Hepatic stellate cell (primary cell): Measurements from ENCODE around the gene REEP6.
"Not testable (repeated sequence)": the region's sequence is repeated elsewhere in the genome, so short reads cannot be mapped to it uniquely, and the experiment has no call there.

ENCODE experiments used
- DNase-seq: peaks from one replicate; pipeline ENCODE4 v3.0.0; 2011; ENCODE audit warnings: low spot score

The REEP6 gene

DNA sequence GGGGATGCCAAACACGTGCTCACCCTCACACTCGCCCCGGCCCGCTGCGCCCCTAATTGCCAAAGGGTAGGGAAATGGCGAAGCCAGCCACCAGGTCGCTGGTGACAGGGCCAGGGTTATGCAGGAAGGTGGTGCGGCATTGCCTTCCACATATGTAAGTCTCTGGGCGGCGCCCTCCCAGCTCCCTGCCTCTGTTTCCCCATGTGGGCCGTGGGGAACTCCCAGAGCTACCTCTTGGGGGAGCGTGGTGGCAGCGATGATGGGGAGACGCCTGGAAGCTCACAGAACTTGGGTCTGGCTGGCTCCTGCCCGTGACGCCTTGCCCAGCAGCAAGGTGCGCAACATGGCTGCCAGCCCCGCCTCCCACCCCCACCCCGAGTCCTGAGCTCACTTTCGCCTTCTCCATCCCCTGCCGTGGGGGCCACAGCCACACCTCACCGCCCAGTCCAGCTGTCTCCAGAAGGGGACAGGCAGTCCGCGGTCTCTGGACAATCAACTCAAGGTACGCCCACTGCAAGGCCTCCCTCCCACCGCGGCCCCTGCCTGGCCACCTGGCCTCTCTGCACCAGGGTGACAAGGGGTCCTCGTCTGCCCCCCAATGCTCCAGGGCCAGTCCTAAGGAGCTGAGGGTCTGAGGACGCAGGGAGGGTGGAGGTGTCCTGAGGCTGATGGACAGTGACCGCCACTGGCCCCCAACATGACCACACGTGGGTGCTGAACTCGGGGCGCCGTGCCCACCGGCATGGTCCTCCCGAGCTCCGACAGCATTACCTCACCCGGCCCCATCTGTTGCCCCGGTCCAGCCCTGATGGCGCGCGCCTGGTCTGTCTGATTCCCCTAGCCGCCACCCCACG lies 18.5 kb upstream of the REEP6 start:
- no peak for DNase-seq

DNA sequence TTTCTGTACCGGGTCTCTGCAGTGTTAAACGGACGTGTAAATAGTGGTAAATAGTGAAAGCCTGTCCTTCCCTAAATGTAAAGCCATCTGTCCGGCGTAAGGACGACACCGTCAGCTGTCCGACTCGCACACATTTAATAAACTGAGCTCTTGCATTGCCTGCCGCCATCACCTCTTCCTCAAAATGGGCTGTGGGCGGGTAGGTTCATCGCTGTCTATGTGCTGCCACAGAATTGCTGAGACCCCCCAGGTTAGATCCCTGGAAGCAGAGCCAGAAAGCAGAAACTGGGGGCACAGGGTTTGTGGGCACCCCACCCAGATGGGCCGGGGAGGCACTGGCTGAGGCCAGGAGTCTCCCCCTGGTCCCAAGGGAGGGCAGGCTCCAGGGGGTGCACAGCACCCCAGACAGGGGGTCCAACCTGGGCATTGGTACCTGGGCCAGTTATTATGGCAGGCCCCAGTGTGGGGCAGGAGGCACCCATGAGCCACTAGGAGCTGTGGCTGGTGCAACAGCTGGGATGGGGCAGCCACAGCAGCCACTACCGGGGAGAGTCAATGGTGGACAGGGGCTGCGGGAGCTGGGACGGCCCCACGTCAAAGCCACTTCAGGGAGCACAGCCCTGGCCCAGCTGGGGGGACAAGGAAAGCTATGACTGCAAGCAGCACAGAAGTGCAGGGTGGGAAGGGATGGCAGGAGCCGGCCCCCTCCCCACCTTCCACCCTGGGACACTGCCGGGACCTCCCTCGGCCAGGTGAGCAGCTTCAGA lies 17.7 kb upstream of the REEP6 start:
- DNase-seq: no peak

DNA sequence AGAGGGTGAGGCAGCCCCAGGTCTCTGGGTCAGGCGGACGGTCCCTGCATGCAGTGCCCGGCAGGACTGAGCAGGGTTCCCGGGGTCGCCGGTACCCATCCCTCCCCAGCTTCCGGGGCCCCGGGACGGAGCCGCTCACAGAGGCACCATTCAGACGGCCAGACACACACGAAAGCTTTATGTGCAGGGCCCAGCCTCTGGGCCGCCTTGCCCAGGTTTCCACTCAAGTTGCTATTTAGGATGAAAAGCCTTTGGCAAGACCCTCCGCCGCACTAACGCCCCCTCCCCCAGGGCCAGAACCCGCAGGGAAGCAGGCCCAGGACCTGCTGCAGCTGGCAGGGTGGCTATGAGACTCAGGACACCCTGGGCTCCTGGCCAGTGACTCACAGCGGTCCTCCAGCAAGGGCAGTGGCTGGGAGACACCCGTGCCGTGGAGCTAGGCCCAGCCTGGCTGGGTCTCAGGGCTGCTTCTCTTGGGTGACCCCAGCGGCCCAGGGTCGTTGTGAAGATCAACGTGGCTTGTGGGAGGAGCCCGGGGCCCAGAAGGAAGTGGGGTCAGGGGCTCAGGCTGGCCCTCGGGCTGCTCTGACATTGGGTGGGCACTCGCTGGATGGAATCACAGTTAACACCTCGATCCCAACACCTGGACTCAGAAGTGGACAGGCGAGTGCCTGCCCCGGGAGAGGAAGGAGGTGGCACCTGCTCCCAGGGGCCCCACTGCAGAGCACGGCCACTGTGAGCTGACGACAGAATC lies 16.8 kb upstream of the REEP6 start:
- peak; percentile 36 for DNase-seq

DNA sequence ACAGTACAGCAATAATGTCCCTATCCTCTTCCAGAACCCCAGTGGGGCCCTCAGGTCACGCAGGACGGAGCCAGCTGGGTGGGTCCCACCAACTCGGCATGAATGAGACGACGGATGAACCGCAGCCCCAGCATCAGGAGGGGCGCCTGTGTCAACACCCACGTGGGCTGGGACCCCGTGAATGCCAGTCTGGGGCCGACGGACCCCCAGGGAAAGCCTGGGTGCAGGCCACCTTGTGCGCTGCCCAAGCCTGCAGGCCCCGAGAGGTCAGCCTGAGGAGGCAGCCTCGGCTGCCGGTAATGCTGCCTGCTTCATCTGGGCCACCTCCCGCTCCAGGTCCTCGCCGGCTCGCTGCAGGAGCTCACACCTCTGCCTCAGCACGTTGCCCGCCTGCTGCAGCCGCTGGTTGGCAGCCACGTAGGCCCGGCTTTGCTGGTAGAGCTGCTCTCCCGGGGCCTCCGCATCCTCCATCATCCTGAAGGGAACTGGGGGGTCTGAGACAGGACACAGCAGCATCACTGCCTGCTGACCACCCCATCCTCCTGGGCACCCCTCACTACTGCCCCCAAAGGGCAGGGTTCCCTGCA lies 16.1 kb upstream of the REEP6 start:
- no peak for DNase-seq

DNA sequence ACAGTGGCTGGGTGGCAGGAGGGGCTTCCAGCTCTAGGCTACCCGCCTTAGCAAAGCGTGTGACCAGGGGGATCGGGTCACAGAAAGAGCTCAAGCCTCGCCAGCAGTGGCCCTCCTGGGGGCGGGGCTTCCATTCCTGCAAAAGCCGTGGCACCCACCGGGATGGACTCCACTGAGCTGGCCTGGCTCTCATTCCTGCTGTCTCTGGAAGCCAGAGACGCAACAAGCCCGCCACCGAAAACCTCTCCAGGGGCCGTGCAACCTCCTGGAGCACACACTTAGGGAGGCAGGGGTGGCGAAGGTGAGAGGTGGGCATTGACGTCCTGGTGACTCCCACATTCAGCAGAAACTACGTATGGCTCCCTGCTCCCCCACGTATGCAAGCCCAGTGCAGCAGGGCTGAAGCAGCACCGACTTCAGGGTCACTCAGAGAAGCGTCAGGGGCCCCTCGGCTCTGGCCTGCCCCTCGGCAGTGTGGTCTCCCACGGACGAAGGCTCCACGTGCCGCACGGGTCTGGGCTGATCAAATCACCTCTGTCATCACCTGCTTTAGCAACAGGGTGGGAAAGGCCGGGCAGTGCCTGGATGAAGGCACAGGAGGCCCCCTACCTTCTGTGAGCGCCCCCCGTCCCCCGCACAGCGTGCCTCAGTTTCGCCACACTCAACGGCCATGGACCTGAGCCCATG lies 15.1 kb upstream of the REEP6 start:
- no peak for DNase-seq

DNA sequence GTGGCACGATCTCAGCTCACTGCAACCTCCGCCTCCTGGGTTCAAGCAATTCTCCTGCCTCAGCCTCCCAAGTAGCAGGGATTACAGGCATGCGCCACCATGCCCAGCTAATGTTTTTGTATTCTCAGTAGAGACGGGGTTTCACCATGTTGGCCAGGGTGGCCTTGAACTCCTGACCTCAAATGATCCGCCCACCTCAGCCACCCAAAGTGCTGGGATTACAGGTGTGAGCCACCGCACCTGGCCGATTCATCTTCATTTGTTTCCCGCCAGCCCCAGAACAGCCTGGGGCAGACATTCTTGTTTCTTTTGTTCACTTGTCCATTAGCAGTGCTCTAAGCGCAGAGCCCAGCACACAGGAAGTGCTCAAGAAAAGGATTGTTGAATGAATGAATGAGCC lies 13.9 kb upstream of the REEP6 start:
- not testable (repeated sequence) for DNase-seq

DNA sequence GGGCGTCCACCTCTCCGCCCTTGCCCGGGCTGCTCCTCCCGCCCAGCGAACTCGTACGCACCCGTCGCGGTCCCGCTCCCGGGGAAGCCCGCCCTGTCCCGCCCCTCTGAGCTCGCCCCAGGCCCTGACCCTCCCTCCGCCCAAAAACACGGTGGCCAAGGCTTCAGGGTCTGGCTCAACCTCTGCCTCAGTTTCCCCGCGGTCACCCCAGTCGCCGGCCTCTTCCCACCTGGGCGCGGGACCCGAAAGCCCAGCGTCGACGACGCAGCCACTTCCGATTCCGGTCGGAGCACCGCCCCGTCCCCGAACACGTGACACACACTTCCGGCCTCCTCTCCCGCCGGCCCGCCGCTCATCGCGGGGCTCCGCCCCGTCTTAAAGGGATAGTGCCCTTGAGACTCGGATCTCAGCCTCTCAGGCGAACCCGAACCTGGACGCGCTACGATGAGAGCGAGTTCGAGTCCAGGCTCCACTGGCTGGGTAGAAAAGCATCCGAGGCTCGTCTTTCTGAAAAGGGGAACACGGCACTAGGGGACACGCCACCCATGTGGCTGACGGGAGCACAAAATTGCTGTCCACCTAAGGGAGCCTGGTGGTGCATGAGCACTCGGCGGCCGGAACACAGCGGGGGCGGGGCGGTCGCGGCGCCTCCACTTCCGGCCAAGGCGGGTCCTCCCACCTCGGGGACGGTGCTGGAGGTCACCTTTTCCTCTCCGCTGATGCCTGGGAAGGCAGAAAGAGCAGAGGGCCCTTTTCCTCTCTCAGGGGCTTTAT lies 11.9 kb upstream of the REEP6 start, which contains the start of gene C19orf25:
C19orf25 (minus strand) TSS at position 282 of the 774 bp plus-strand sequence. CDS start 312 bp downstream, outside the sequence.
- DNase-seq: peak; percentile 98

DNA sequence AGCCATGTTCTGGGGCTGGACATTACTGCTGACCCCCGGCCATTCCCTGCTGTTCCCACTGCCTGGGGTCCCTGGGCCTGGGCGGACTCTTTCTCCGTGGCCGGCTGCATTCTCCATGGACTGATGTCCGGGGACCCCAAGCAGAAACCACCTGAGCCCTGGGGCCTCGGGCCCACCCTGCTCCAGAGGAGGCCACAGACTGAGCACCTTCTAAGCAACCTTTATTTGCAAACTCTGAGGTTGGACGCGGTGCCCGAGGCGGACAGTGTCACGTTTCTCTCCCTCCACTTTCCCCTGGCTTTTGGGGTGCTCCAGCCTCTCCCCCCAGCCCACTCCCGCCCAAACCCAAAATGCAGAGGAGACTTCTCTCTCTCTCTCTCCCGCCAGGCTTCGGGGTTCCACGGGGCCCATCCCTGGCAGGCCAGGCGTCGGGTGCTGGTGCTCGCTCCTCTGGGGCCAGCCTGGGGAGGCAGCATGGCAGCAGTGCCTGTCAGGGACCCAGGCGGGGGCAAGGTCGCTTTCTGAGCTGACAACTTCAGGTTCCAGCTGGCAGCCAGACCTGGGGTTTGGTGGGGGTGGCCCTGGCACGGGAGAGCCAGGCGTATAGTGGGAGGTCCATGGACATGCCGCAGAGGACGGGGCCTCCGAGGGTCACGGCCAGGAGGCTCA lies 9.6 kb upstream of the REEP6 start:
- no peak for DNase-seq

DNA sequence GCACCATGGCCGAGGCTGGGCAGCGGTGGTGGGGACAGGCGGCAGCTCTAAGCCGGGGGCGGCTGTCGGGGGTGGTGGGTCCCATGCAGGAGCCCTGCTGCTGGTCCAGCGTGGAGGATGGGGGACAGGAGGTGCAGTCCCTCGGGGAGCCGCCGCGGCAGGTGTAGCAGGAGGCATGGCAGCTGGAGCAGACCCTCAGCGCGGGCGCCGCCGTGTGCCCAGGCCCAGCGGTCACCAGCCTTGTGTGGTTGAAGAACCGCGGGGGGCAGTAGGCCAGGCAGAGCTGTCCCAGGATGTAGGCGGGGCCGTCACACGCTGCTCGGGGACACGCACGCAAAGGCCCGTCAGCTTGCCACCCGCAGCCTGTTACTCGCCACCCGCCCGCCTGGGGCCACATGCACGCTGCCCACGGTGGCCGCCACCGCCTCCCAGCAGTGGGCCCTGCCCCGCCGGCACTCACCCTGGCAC lies 9.1 kb upstream of the REEP6 start:
- no peak for DNase-seq

DNA sequence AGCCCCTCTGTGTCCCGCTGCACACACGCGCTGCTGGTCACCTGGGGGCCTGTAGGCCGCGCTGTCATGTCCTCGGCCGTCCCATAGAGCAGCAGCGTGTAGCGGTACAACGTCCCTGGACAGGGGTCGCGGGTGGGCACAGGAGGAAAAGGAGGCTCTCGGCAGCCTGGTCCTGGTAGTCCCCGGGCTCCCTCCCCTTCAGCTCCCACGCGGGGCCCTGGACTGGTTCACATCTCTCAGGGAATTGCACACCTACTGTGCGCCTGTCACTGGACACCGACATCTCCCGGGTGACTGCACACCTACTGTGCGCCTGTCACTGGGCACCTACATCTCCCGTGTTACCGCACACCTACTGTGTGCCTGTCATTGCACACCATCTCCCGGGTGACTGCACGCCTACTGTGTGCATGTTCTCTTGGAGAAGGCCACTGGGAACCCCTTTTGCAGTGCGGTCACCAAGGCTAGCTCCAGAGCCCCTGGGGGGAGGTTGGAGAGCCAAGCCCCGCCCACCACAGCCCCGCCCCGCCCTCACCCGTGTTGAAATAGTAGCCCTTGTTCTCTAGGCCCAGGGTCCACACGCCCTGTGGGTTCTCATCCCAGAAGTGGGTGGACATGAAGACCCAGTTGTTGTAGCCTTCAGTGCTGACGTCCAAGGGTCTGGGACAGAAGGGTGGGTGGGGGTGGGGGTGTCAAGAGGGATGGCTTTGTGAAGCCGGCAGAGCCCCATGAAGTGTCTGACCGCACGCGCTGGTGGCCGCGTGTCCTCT lies 8.4 kb upstream of the REEP6 start:
- DNase-seq: no peak

DNA sequence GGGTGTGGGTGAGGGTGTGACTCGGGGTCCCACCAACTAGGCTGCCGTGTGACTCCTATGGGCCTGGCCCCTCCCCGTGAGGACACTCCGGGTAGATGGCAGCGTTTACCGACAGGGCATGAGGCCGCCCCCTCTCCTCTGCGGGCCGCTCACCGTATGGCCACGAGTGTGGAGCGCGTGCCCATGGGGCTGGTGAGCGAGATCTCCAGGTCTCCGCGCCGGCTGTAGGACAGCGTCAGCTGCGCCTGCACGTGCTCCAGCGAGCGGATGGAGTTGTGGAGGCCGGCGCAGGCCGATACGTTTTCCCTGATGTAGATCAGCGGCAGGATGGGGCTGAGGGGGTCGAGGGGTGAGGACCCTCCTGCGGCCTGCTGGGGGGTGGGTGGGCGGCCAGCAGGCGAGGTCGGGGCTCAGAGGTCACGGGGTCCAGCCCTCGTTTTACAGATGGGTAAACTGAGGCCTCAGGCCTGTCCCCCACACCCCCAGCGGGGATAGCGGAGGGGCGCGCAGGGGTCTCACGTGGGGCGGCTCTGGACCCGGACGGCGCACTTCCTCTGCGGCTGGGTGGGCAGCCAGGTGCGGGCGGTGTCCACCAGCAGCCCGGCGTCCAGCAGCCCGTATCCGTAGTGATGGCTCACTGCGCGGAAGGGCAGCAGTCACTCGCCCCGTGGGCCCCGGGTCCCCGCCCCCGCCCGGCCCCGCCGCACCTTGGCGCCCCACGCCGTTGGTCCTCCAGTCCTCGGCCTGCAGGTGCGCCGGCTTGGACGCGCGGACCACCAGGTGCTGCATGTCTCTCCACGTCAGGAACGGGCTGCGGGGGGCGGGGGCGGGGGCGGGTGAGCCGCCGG lies 7.6 kb upstream of the REEP6 start:
- no peak for DNase-seq

DNA sequence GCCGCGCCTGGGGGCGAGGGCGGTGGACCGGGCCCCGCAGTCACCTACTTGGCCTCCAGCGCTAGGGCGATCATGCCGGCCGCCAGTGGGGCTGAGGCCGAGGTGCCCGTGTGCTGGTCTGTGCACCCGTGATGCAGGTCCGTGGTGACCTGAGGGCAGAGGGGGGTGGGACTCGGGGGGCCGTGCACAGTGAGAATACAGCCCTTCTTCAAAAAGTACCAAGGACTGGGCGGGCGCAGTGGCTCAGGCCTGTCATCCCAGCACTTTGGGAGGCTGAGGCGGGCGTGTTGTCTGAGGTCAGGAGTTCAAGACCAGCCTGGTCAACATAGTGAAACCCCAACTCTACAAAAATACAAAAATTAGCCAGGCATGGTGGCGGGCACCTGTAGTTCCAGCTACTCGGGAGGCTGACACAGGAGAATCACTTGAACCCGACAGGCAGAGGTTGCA lies 7.0 kb upstream of the REEP6 start:
- DNase-seq: no peak

DNA sequence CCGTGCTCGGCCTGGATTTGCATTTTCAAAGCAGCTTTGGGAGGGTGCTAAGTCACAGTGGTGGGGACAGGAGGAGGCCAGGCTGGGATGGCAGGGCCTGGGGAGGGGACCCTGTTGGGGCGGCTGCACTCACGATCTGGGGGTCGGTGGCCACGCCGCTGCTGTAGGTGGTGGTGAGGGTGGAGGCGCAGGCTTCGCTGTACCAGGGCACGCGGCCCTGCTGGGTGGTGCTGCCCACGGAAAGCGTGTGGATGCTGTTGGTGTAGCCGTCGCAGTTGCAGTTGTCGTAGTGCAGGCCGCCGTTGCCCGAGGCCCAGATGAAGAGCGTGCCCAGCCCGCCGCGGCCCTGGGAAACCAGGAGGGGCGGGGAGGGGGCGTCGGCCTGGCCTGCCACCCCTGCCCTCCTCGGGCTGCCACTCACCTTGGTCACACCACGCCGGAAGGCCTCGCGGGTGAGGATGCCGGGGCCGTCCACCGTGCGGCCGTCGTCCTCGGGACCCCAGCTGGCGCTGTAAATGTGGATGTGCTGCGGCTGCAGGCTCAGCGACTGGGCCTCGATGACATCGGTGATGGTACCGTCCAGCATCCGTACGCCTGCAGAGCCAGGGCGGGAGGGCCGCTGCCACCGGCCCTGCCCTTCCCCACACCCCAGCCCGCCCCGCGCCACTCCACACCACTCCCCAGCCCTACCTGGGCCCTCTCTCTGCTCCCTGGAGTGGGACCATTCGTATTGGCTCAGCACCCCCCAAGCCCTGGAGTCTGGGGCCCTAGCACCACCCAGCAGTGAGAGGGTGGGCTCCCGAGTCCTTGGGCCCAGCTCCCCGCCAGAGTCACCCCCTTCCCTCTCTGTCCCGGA lies 4.0 kb upstream of the REEP6 start:
- no peak for DNase-seq

DNA sequence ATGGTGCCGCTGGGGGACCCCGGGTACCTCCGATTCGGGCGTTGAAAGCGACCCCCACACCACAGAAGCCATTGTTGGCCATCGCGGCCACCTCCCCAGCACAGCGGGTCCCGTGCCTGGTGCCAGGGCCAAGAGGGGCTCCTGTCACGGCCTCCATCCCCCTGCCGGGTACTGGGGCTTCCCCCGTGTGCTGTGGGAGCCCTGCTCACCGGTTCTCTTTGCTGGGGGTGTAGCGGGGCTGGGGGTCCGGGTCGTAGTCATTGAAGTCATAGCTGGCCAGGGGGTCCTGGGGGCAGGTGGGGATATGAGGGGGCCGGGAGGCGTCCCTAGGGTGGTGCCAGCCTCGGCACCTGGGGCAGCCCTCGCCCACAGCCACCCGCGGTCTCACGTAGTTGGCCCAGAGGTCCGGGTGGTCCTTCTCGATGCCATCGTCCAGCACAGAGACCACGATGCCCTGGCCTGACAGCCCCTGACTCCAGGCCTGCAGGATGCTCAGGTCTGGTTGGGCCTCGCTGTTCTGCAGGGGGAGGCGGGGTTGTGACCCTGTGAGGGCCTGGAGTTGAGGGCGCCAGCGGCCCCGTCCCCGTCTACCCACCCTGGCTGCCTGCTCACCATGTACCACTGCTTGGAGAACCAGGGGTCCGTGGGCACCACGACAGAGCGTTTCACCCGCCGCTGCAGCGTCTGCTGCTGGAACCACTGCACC lies 3.3 kb upstream of the REEP6 start:
- no peak for DNase-seq

DNA sequence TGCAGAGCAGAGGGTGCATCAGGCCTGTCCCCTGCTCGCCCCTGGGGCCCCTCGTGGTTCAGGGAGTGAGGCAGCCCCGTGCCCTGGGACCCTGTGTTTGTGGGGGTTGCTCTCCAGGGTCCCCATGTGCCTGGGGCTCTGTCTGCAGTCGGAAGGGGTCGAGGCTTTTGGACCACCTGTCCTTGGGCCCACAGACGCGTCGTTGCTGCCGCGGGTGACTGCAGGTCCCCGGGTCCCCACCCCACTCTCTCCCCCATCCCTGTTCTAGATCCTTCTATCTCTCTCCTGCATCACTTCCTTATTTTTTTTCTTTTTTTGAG lies 2.7 kb upstream of the REEP6 start:
- DNase-seq: no peak

DNA sequence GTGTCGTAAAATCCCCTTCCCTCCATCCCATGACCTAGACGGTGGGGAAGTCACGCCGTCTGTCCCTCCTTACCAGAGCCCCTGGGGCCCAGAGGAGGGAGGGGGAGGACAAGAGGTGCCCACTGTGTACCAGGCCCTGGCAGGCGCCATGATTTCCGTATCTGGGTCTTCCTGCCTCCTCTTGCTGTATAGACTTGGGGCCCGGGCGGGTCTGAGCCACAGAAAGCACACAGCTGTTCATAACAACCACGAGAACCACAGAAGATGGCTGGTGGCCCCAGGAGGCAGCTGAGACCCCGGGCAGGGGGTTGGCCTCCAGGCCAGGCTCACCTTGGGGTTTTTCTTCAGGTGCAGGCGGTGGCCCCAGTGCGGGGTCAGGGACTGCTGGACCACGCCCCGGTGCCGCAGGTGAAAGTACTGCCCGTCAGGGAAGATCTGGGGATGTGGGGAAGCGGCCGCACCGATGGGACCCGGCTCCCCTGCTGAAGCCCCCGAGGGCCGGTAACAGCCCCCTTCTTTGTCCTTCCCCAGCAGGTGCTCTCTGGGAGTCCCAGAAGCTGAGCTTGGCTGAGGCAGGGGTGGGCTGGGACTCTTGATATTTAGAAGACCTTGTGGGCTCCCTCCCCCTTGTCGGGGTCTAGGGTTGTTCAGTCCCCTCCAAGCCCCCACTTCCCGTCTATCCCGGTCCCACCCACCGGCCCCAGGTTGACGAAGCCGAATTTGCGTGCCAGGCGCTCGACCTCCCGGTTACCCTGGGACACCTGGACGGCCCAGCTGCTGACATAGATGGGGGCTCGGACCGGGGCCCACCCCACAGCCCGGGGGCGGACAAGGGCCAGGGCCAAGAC lies 1.3 kb upstream of the REEP6 start:
- DNase-seq: no peak
